Stimulated activated CD4-positive, alpha-beta T cell treated with anti-CD3 and anti-CD28 coated beads, Interleukin-15, amount 100 ng/mL, for 48 hours (primary cell): Measurements from ENCODE around the gene RBMS3.
"Not testable (repeated sequence)": the region's sequence is repeated elsewhere in the genome, so short reads cannot be mapped to it uniquely, and the experiment has no call there.

Experiments used
- DNase-seq, 2 donors: peaks; one replicate each; pipeline ENCODE4 v3.0.0-alpha.2; 2020; ENCODE audit warnings: low read depth in 2 of 2

The RBMS3 gene

GRCh38 chr3:29429055-29429679, 148.3 kb downstream of the RBMS3 start:
- no peak for DNase-seq

GRCh38 chr3:29430558-29430971, 149.7 kb downstream of the RBMS3 start:
- DNase-seq: no peak

- no peak for DNase-seq
These were observed 155.9 kb downstream of the RBMS3 start for GRCh38 chr3:29436612-29437323.

GRCh38 chr3:29438580-29438979, 157.7 kb downstream of the RBMS3 start:
- no peak for DNase-seq

- DNase-seq: no peak
These were observed 159.8 kb downstream of the RBMS3 start for GRCh38 chr3:29440413-29441305.

- no peak for DNase-seq
These were observed 160.6 kb downstream of the RBMS3 start for GRCh38 chr3:29441422-29441821.

GRCh38 chr3:29447946-29448627, 167.2 kb downstream of the RBMS3 start:
- no peak for DNase-seq

GRCh38 chr3:29451920-29452319, 171.0 kb downstream of the RBMS3 start:
- no peak for DNase-seq

- DNase-seq: no peak
These were observed 172.0 kb downstream of the RBMS3 start for GRCh38 chr3:29452934-29453283.

GRCh38 chr3:29453284-29454001, 172.6 kb downstream of the RBMS3 start:
- DNase-seq: no peak

GRCh38 chr3:29454161-29454611, 173.3 kb downstream of the RBMS3 start:
- no peak for DNase-seq

GRCh38 chr3:29456901-29457300, 176.0 kb downstream of the RBMS3 start:
- no peak for DNase-seq

GRCh38 chr3:29463304-29463703, 182.4 kb downstream of the RBMS3 start:
- DNase-seq: no peak

- no peak for DNase-seq
These were observed 185.0 kb downstream of the RBMS3 start for GRCh38 chr3:29465836-29466235.

GRCh38 chr3:29466442-29466841, 185.6 kb downstream of the RBMS3 start:
- DNase-seq: no peak

- no peak for DNase-seq
These were observed 187.3 kb downstream of the RBMS3 start for GRCh38 chr3:29468187-29468586.

- DNase-seq: not testable (repeated sequence)
These were observed 192.8 kb downstream of the RBMS3 start for GRCh38 chr3:29473481-29474170.

- no peak for DNase-seq
These were observed 194.5 kb downstream of the RBMS3 start for GRCh38 chr3:29475305-29475840.

GRCh38 chr3:29475854-29476253, 195.0 kb downstream of the RBMS3 start:
- no peak for DNase-seq

GRCh38 chr3:29478611-29479010, 197.7 kb downstream of the RBMS3 start:
- DNase-seq: no peak
